Uterus (tissue), 4 donors: ENCODE results near the gene FBXO46. TPM values are rescaled to one million over a fixed set of nuclear protein-coding genes. Genes with fewer than 3 reads are reported as not detected.

ENCODE experiments used
- DNase-seq, 2 donors: peaks; one replicate each; pipeline ENCODE4 v3.0.0-alpha.2; 2019 to 2020
- H3K27ac ChIP-seq, 2 donors: fragments of 200-600 bp; sonication (generic); 1 replicate in 1 of 2; 2 replicates in 1 of 2; pipeline ENCODE4 v1.5.1; 2016 to 2018
- H3K27me3 ChIP-seq, 2 donors: fragments of 200-600 bp; sonication (generic); one replicate each; pipeline ENCODE4 v1.5.1; 2018 to 2019; ENCODE audit warnings: control low read depth in 1 of 2
- H3K36me3 ChIP-seq, 2 donors: fragments of 200-600 bp; sonication (generic); one replicate each; pipeline ENCODE4 v1.5.1; 2019; ENCODE audit warnings: control low read depth in 1 of 2
- H3K4me1 ChIP-seq, 2 donors: fragments of 200-600 bp; sonication (generic); one replicate each; pipeline ENCODE4 v1.5.1; 2018 to 2019; ENCODE audit warnings: control low read depth in 1 of 2
- H3K4me3 ChIP-seq, 2 donors: fragments of 200-600 bp; sonication (generic); 1 replicate in 1 of 2; 2 replicates in 1 of 2; pipeline ENCODE4 v1.5.1; 2018 to 2019; ENCODE audit warnings: mild to moderate bottlenecking in 1 of 2
- H3K9me3 ChIP-seq, 2 donors: fragments of 200-600 bp; sonication (generic); one replicate each; pipeline ENCODE4 v1.5.1; 2019; ENCODE audit warnings: control low read depth in 1 of 2
- POLR2A ChIP-seq, 2 donors: fragments of 450-650 bp; IDR thresholded peaks; one replicate each; pipeline ENCODE4 v1.6.1; 2016; ENCODE audit warnings: antibody characterized with exemption in 2 of 2, mild to moderate bottlenecking in 1 of 2, moderate library complexity in 1 of 2
- intact Hi-C: fragments of 100-400 bp; cut with DNase I; formaldehyde crosslinking; loops from one replicate; pipeline ENCODE4 v1.15.1; 2023; ENCODE audit warnings: low total_unique reads
- total RNA-seq, 4 donors: library from RNA; depleted of rRNA in 3 of 4; stranded (reverse); fragments of >200 nt in 3 of 4; gene quantifications; one replicate each; pipeline versions ENCODE4 v1.1.0 to v1.2.4, GENCODE V29; 2014 to 2023
- TF ChIP-seq, protein P1 (sequence below), 4 experiments: fragments of 200-600 bp in 2 of 4; fragments of 450-650 bp in 2 of 4; sonication (generic) in 2 of 4; IDR thresholded peaks; one replicate each; pipeline ENCODE4 v1.5.1; 2016 to 2019; ENCODE audit warnings: antibody characterized with exemption in 4 of 4, mild to moderate bottlenecking in 2 of 4, moderate library complexity in 1 of 4
- donor health status: DM: yes; HTN: yes; CAD: no.

FBXO46 gene
- total RNA-seq, 4 donors from 2014 or later = 7.0 to 36.1 (median 15.2) TPM

- H3K9me3 ChIP-seq = no peaks in the 10 kb centered on the region
- H3K4me1 ChIP-seq = peaks cover 0 to 6% of the 10 kb centered on the region in 2 donors
- DNase-seq = no peak
- no peaks in the 10 kb centered on the region for H3K27me3 ChIP-seq
- intact Hi-C loops = no loop called here
- no peak overlapping the region for H3K27ac ChIP-seq
- H3K36me3 ChIP-seq = no peaks in the 10 kb centered on the region
- H3K4me3 ChIP-seq = no peak overlapping the region
- TF ChIP-seq POLR2A (IDR thresholded peaks at IDR 0.05) = no peak
- TF ChIP-seq, protein P1, sequence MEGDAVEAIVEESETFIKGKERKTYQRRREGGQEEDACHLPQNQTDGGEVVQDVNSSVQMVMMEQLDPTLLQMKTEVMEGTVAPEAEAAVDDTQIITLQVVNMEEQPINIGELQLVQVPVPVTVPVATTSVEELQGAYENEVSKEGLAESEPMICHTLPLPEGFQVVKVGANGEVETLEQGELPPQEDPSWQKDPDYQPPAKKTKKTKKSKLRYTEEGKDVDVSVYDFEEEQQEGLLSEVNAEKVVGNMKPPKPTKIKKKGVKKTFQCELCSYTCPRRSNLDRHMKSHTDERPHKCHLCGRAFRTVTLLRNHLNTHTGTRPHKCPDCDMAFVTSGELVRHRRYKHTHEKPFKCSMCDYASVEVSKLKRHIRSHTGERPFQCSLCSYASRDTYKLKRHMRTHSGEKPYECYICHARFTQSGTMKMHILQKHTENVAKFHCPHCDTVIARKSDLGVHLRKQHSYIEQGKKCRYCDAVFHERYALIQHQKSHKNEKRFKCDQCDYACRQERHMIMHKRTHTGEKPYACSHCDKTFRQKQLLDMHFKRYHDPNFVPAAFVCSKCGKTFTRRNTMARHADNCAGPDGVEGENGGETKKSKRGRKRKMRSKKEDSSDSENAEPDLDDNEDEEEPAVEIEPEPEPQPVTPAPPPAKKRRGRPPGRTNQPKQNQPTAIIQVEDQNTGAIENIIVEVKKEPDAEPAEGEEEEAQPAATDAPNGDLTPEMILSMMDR (IDR thresholded peaks at IDR 0.05) = no peak
Observed at GRCh38 chr19:45777395-45777961, 46.8 kb upstream of the FBXO46 start.

- Histone ChIP-seq H3K36me3 (no peaks in the 10 kb centered on the region), H3K9me3 (no peaks in the 10 kb centered on the region), H3K27ac (no peak overlapping the region), H3K4me1 (no peaks in the 10 kb centered on the region), H3K4me3 (no peak overlapping the region), H3K27me3 (no peaks in the 10 kb centered on the region)
- intact Hi-C loops = no loop called here
- DNase-seq = no peak
- TF ChIP-seq, protein P1 (IDR thresholded peaks at IDR 0.05) = no peak
- no peak for TF ChIP-seq POLR2A (IDR thresholded peaks at IDR 0.05)
Observed at GRCh38 chr19:45774765-45775164, 44.1 kb upstream of the FBXO46 start.

GRCh38 chr19:45773384-45773783 is 42.7 kb upstream of the FBXO46 start:
- H3K27ac ChIP-seq = no peak overlapping the region
- H3K4me3 ChIP-seq = no peak overlapping the region
- H3K27me3 ChIP-seq = no peaks in the 10 kb centered on the region
- H3K4me1 ChIP-seq = no peaks in the 10 kb centered on the region
- no peaks in the 10 kb centered on the region for H3K36me3 ChIP-seq
- H3K9me3 ChIP-seq = no peaks in the 10 kb centered on the region
- no peak for DNase-seq
- intact Hi-C loops = no loop called here
- TF ChIP-seq, protein P1 (IDR thresholded peaks at IDR 0.05) = no peak
- no peak for TF ChIP-seq POLR2A (IDR thresholded peaks at IDR 0.05)

DNA sequence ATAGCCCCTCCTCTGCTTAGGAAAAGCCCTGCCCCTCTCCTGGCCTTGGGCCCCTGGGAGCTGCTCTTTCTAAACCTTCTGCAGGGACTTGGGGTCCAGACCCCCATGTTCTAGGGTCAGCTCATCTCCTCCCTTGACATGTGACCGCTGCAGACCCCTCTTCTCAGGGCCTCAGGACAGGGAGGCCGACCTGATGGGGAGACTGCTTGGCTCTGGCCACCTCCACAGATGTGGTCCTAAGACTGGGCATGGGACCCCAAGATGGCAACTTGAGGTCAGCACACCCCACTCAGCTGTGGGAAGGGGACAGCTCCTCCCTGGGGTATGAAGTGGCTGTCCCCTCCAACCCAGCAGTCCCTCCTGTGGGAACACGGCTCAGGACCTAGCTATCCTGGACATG is 42.2 kb upstream of the FBXO46 start:
- TF ChIP-seq, protein P1 (IDR thresholded peaks at IDR 0.05) = no peak
- TF ChIP-seq POLR2A (IDR thresholded peaks at IDR 0.05) = no peak
- H3K27me3 ChIP-seq = no peaks in the 10 kb centered on the region
- no peaks in the 10 kb centered on the region for H3K9me3 ChIP-seq
- H3K4me1 ChIP-seq = no peaks in the 10 kb centered on the region
- no peak overlapping the region for H3K27ac ChIP-seq
- no peaks in the 10 kb centered on the region for H3K36me3 ChIP-seq
- intact Hi-C loops = no loop called here
- no peak overlapping the region for H3K4me3 ChIP-seq
- no peak for DNase-seq

DNA sequence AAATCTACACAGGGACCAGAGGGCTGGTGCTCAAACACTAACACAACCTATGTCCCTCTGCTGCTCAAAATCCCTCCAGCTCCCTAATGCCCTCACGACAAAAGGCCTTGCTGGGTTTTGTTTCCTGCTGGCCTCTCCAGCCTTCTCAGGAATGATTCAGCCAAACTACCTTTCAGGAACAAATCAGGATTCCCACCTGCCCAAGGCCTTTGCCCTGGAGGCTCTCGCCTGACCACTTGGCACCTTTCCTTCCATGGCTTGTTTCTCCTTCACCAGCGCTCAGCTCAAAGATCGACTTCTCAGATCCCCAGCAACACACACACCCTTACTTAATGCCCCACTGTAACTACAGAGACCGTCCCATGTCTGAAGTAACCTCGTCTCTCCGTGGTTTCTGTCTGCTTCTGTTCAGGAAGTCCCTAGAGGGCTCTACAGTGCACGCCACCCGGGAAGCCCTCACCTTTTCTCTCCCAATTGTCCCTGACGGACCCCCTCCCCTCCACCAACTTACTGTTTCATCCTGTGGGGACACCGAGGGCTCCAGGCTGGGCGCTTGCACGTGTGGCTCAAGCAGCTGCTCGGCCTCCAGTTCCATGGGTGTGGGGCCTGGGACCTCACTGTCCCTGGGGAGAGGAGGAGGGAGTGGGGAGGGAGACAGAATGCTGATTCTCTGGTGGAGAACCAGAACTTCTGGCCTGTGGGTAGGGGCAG is 41.6 kb upstream of the FBXO46 start:
- no peak for DNase-seq
- Histone ChIP-seq H3K4me3 (no peak overlapping the region), H3K27me3 (no peaks in the 10 kb centered on the region), H3K27ac (peak overlapping the region in 1 of 2 donors; percentile 92), H3K36me3 (no peaks in the 10 kb centered on the region), H3K4me1 (no peaks in the 10 kb centered on the region), H3K9me3 (no peaks in the 10 kb centered on the region)
- no peak for TF ChIP-seq POLR2A (IDR thresholded peaks at IDR 0.05)
- TF ChIP-seq, protein P1 (IDR thresholded peaks at IDR 0.05) = no peak
- intact Hi-C loops = no loop called here
